Activated naive CD4-positive, alpha-beta T cell treated with anti-CD3 and anti-CD28 coated beads, Interleukin-2, amount 10 ng/mL, durations not matched to agents 7 days and 5 days (primary cell): Measurements from ENCODE around the gene FOXP1.
A peak's percentile ranks its signal among the peaks of the same experiment; 100 is the strongest.

ENCODE experiments used
- CTCF ChIA-PET: fragments of 350-600 bp; sonication (Branson Sonifier 250); formaldehyde crosslinking; loops from one replicate; lab custom pipeline; 2021; ENCODE audit warnings: antibody characterized with exemption; lab: Charles Lee
- DNase-seq: peaks from one replicate; pipeline ENCODE4 v3.0.0-alpha.2; 2020
- H3K27ac Mint-ChIP-seq: one replicate; pipeline ENCODE4 v1.8.0; 2021; ENCODE audit warnings: mild to moderate bottlenecking, moderate library complexity, mixed read lengths
- H3K27me3 Mint-ChIP-seq: one replicate; pipeline ENCODE4 v1.8.0; 2021; ENCODE audit warnings: mild to moderate bottlenecking, mixed read lengths
- H3K36me3 Mint-ChIP-seq: one replicate; pipeline ENCODE4 v1.8.0; 2021; ENCODE audit warnings: mixed read lengths
- H3K4me1 Mint-ChIP-seq: one replicate; pipeline ENCODE4 v1.8.0; 2021; ENCODE audit warnings: mixed read lengths
- H3K4me3 Mint-ChIP-seq: one replicate; pipeline ENCODE4 v1.8.0; 2021; ENCODE audit warnings: mild to moderate bottlenecking, moderate library complexity, mixed read lengths
- H3K9me3 Mint-ChIP-seq: one replicate; pipeline ENCODE4 v1.8.0; 2021; ENCODE audit warnings: mixed read lengths

The FOXP1 gene

GRCh38 chr3:71070497-71071463 is 512.7 kb downstream of the FOXP1 start:
- peaks cover 18% of the 10 kb centered on the region for H3K36me3 Mint-ChIP-seq
- H3K27me3 Mint-ChIP-seq: no peaks in the 10 kb centered on the region
- no peak overlapping the region for H3K27ac Mint-ChIP-seq
- no peaks in the 10 kb centered on the region for H3K9me3 Mint-ChIP-seq
- no peak for DNase-seq
- no peak overlapping the region for H3K4me3 Mint-ChIP-seq
- H3K4me1 Mint-ChIP-seq: peaks cover 69% of the 10 kb centered on the region
- CTCF ChIA-PET: interaction anchor here (0.7 to 3.8 kb wide), 13 partner anchors 11 to 520 kb away, joined by 3 to 25 read pairs (median 4); no protein-coding TSS in a partner anchor

GRCh38 chr3:71069797-71070196 is 513.7 kb downstream of the FOXP1 start:
- H3K4me1 Mint-ChIP-seq: peaks cover 67% of the 10 kb centered on the region
- H3K9me3 Mint-ChIP-seq: no peaks in the 10 kb centered on the region
- CTCF ChIA-PET: interaction anchor here (0.8 to 3.8 kb wide), 8 partner anchors 10 to 519 kb away, joined by 3 to 25 read pairs (median 7); no protein-coding TSS in a partner anchor
- H3K27me3 Mint-ChIP-seq: no peaks in the 10 kb centered on the region
- peak; percentile 82 for DNase-seq
- H3K4me3 Mint-ChIP-seq: no peak overlapping the region
- peaks cover 13% of the 10 kb centered on the region for H3K36me3 Mint-ChIP-seq
- H3K27ac Mint-ChIP-seq: no peak overlapping the region

GRCh38 chr3:71067977-71068654 is 515.4 kb downstream of the FOXP1 start:
- CTCF ChIA-PET: interaction anchor here (0.6 to 3.8 kb wide), 9 partner anchors 9 to 616 kb away, joined by 4 to 25 read pairs (median 8); no protein-coding TSS in a partner anchor
- Mint-ChIP-seq H3K36me3 (peaks cover 6% of the 10 kb centered on the region), H3K9me3 (no peaks in the 10 kb centered on the region), H3K4me3 (no peak overlapping the region), H3K4me1 (peaks cover 59% of the 10 kb centered on the region), H3K27ac (peak overlapping the region; percentile 82), H3K27me3 (no peaks in the 10 kb centered on the region)
- no peak for DNase-seq

GRCh38 chr3:71066849-71067261 is 516.7 kb downstream of the FOXP1 start:
- H3K9me3 Mint-ChIP-seq: no peaks in the 10 kb centered on the region
- no peaks in the 10 kb centered on the region for H3K27me3 Mint-ChIP-seq
- CTCF ChIA-PET: interaction anchor here (0.7 kb wide), 1 partner anchor 445 kb away, joined by 3 read pairs; no protein-coding TSS in a partner anchor
- peaks cover 62% of the 10 kb centered on the region for H3K4me1 Mint-ChIP-seq
- DNase-seq: peak; percentile 49
- H3K27ac Mint-ChIP-seq: peak overlapping the region; percentile 99
- peak overlapping the region; percentile 89 for H3K4me3 Mint-ChIP-seq
- peaks cover 11% of the 10 kb centered on the region for H3K36me3 Mint-ChIP-seq

GRCh38 chr3:71066356-71066755 is 517.2 kb downstream of the FOXP1 start:
- peaks cover 67% of the 10 kb centered on the region for H3K4me1 Mint-ChIP-seq
- CTCF ChIA-PET: no interaction called here

GRCh38 chr3:71065764-71066013 is 517.8 kb downstream of the FOXP1 start:
- Mint-ChIP-seq H3K9me3 (no peaks in the 10 kb centered on the region), H3K4me3 (peak overlapping the region; percentile 89), H3K27me3 (no peaks in the 10 kb centered on the region), H3K4me1 (peaks cover 66% of the 10 kb centered on the region), H3K27ac (peak overlapping the region; percentile 99), H3K36me3 (peaks cover 19% of the 10 kb centered on the region)
- CTCF ChIA-PET: no interaction called here
- DNase-seq: no peak

More at GRCh38 chr3:71066356-71066755, 517.2 kb downstream of the FOXP1 start:
- Mint-ChIP-seq H3K4me3 (peak overlapping the region; percentile 89), H3K9me3 (no peaks in the 10 kb centered on the region), H3K36me3 (peaks cover 15% of the 10 kb centered on the region), H3K27ac (peak overlapping the region; percentile 99), H3K27me3 (no peaks in the 10 kb centered on the region)
- peak; percentile 58 for DNase-seq

GRCh38 chr3:71064956-71065763 is 518.4 kb downstream of the FOXP1 start:
- peak; percentile 69 for DNase-seq
- no peaks in the 10 kb centered on the region for H3K9me3 Mint-ChIP-seq
- peak overlapping the region; percentile 89 for H3K4me3 Mint-ChIP-seq
- CTCF ChIA-PET: no interaction called here
- no peaks in the 10 kb centered on the region for H3K27me3 Mint-ChIP-seq
- H3K4me1 Mint-ChIP-seq: peaks cover 66% of the 10 kb centered on the region
- peaks cover 24% of the 10 kb centered on the region for H3K36me3 Mint-ChIP-seq
- peak overlapping the region; percentile 99 for H3K27ac Mint-ChIP-seq

- CTCF ChIA-PET: no interaction called here
- peak; percentile 83 for DNase-seq
- H3K4me1 Mint-ChIP-seq: peaks cover 66% of the 10 kb centered on the region
- H3K9me3 Mint-ChIP-seq: no peaks in the 10 kb centered on the region
- H3K27ac Mint-ChIP-seq: no peak overlapping the region
- no peaks in the 10 kb centered on the region for H3K27me3 Mint-ChIP-seq
- no peak overlapping the region for H3K4me3 Mint-ChIP-seq
- peaks cover 25% of the 10 kb centered on the region for H3K36me3 Mint-ChIP-seq
Observed at GRCh38 chr3:71064291-71064955, 519.1 kb downstream of the FOXP1 start.

- Mint-ChIP-seq H3K27ac (no peak overlapping the region), H3K36me3 (peaks cover 25% of the 10 kb centered on the region), H3K27me3 (no peaks in the 10 kb centered on the region), H3K4me1 (peaks cover 64% of the 10 kb centered on the region), H3K4me3 (no peak overlapping the region), H3K9me3 (no peaks in the 10 kb centered on the region)
- CTCF ChIA-PET: interaction anchor here (1.1 kb wide), 1 partner anchor 513 kb away, joined by 3 read pairs; no protein-coding TSS in a partner anchor
- peak; percentile 53 for DNase-seq
Observed at GRCh38 chr3:71063773-71064290, 519.7 kb downstream of the FOXP1 start.

- no peaks in the 10 kb centered on the region for H3K27me3 Mint-ChIP-seq
- H3K9me3 Mint-ChIP-seq: no peaks in the 10 kb centered on the region
- H3K27ac Mint-ChIP-seq: no peak overlapping the region
- H3K36me3 Mint-ChIP-seq: peaks cover 22% of the 10 kb centered on the region
- peaks cover 66% of the 10 kb centered on the region for H3K4me1 Mint-ChIP-seq
- CTCF ChIA-PET: interaction anchor here (0.8 to 1.2 kb wide), 3 partner anchors 54 to 513 kb away, joined by 3 to 4 read pairs (median 3); no protein-coding TSS in a partner anchor
- DNase-seq: peak; percentile 36
- H3K4me3 Mint-ChIP-seq: no peak overlapping the region
Observed at GRCh38 chr3:71062952-71063772, 520.4 kb downstream of the FOXP1 start.

GRCh38 chr3:71062037-71062932 is 521.2 kb downstream of the FOXP1 start:
- Mint-ChIP-seq H3K36me3 (peaks cover 25% of the 10 kb centered on the region), H3K4me1 (peaks cover 66% of the 10 kb centered on the region), H3K9me3 (no peaks in the 10 kb centered on the region), H3K4me3 (no peak overlapping the region), H3K27me3 (no peaks in the 10 kb centered on the region), H3K27ac (no peak overlapping the region)
- CTCF ChIA-PET: interaction anchor here (1.1 to 1.5 kb wide), 3 partner anchors 11 to 512 kb away, joined by 3 to 4 read pairs (median 3); no protein-coding TSS in a partner anchor
- DNase-seq: no peak
